GM19035 (cell line): Measurements from ENCODE around the gene SENP8.

Experiments
- ATAC-seq: cut with Tn5 transposase; IDR thresholded peaks from one replicate; pipeline ENCODE4 v1.9.1; 2021; ENCODE audit not compliant: unreplicated experiment

The SENP8 gene

GRCh38 chr15:72112805-72113204 lies 5.4 kb upstream of the SENP8 start:
- no peak for ATAC-seq

- ATAC-seq: no peak
Measured at GRCh38 chr15:72113347-72114031, 4.7 kb upstream of the SENP8 start.

GRCh38 chr15:72116731-72117485 lies 1.3 kb upstream of the SENP8 start:
- no peak for ATAC-seq

- peak; percentile 69 for ATAC-seq
Measured at GRCh38 chr15:72117486-72118016, 652 bp upstream of the SENP8 start.

- ATAC-seq: no peak
Measured at GRCh38 chr15:72124218-72124617, 6.0 kb downstream of the SENP8 start.

- no peak for ATAC-seq
Measured at GRCh38 chr15:72127724-72128322, 9.6 kb downstream of the SENP8 start.

GRCh38 chr15:72128359-72128758 lies 10.2 kb downstream of the SENP8 start:
- no peak for ATAC-seq

- ATAC-seq: no peak
Measured at GRCh38 chr15:72130272-72130671, 12.1 kb downstream of the SENP8 start.

GRCh38 chr15:72131922-72132321 lies 13.7 kb downstream of the SENP8 start:
- no peak for ATAC-seq

GRCh38 chr15:72133211-72133610 lies 15.0 kb downstream of the SENP8 start:
- no peak for ATAC-seq

GRCh38 chr15:72135719-72136118 lies 17.5 kb downstream of the SENP8 start:
- no peak for ATAC-seq

- no peak for ATAC-seq
Measured at GRCh38 chr15:72136170-72137051, 18.2 kb downstream of the SENP8 start.

GRCh38 chr15:72139667-72140066 lies 21.5 kb downstream of the SENP8 start:
- no peak for ATAC-seq

- no peak for ATAC-seq
Measured at GRCh38 chr15:72140088-72140487, 21.9 kb downstream of the SENP8 start.

GRCh38 chr15:72141171-72142084 lies 23.2 kb downstream of the SENP8 start:
- ATAC-seq: peak; percentile 98

GRCh38 chr15:72146221-72146620 lies 28.0 kb downstream of the SENP8 start:
- no peak for ATAC-seq

GRCh38 chr15:72146934-72147333 lies 28.7 kb downstream of the SENP8 start:
- ATAC-seq: no peak

- no peak for ATAC-seq
Measured at GRCh38 chr15:72147418-72147817, 29.2 kb downstream of the SENP8 start.

GRCh38 chr15:72153269-72154000 lies 35.2 kb downstream of the SENP8 start:
- no peak for ATAC-seq
